ENCODE data around the gene DNAJC9.

DNA sequence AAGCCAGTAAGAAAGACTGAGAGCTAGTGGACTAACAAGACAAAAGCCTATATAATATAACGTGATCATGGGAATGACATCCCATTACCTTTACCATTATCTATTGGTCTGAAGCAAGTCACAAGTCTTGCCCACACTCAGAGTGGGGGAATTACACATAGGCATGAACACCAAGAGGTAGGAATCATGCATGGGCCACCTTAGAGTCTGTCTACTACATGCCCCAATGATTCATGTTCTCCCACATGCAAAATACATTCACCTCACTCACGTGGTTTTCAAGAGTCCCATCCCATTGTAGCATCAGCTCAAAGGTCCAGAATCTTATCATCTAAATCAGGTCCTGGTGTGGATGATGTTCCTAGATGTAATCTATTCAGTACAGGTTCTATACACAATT, 29.4 kb downstream of the DNAJC9 start:
- TF ChIP-seq, protein P1, sequence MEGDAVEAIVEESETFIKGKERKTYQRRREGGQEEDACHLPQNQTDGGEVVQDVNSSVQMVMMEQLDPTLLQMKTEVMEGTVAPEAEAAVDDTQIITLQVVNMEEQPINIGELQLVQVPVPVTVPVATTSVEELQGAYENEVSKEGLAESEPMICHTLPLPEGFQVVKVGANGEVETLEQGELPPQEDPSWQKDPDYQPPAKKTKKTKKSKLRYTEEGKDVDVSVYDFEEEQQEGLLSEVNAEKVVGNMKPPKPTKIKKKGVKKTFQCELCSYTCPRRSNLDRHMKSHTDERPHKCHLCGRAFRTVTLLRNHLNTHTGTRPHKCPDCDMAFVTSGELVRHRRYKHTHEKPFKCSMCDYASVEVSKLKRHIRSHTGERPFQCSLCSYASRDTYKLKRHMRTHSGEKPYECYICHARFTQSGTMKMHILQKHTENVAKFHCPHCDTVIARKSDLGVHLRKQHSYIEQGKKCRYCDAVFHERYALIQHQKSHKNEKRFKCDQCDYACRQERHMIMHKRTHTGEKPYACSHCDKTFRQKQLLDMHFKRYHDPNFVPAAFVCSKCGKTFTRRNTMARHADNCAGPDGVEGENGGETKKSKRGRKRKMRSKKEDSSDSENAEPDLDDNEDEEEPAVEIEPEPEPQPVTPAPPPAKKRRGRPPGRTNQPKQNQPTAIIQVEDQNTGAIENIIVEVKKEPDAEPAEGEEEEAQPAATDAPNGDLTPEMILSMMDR (IDR thresholded peaks at IDR 0.05) = no peak
- TF ChIP-seq POLR2A (IDR thresholded peaks at IDR 0.05) = no peak

Data from thyroid gland (tissue), 4 donors.